Suprapubic skin (tissue), 3 donors: ENCODE results near the gene TSPY9.
"Not testable (repeated sequence)": the region's sequence is repeated elsewhere in the genome, so short reads cannot be mapped to it uniquely, and the experiment has no call there.

Experiments used
- CTCF ChIP-seq, 2 donors: fragments of 200-600 bp in 1 of 2; fragments of 450-650 bp in 1 of 2; sonication (generic) in 1 of 2; IDR thresholded peaks; one replicate each; pipeline ENCODE4 v1.5.1; 2016 to 2019; ENCODE audit warnings: antibody characterized with exemption in 2 of 2, mild to moderate bottlenecking in 1 of 2, moderate library complexity in 1 of 2
- EP300 ChIP-seq: sonication (generic); formaldehyde crosslinking; IDR thresholded peaks from one replicate; pipeline ENCODE4 v1.6.1; 2017; ENCODE audit warnings: antibody characterized with exemption
- POLR2A ChIP-seq, 2 donors: fragments of 450-650 bp; IDR thresholded peaks; one replicate each; pipeline ENCODE4 v1.6.1; 2017; ENCODE audit warnings: antibody characterized with exemption in 2 of 2, mild to moderate bottlenecking in 2 of 2, moderate library complexity in 2 of 2

- TF ChIP-seq CTCF (IDR thresholded peaks at IDR 0.05); EP300; POLR2A (IDR thresholded peaks at IDR 0.05): not testable (repeated sequence)
Measured at GRCh38 chrY:9486967-9487366, at the start of gene TSPY9.
